Caco-2 (cell line): Measurements from ENCODE around the gene OSBPL1A. TPM values are rescaled to one million over a fixed set of nuclear protein-coding genes. Genes with fewer than 3 reads are reported as not detected.

Experiments used
- BruUV-seq: library from RNA; stranded (reverse); fragments of 400-500 nt; replicated peaks from 2 replicates; lab custom pipeline; 2021; lab: Mats Ljungman, UMichigan
- CTCF ChIA-PET: fragments of 300-600 bp; sonication (Branson Sonifier 250); formaldehyde crosslinking; loops from one replicate; lab custom pipeline; 2022; ENCODE audit warnings: antibody characterized with exemption; lab: Charles Lee
- POLR2A ChIA-PET: fragments of 300-600 bp; sonication (Branson Sonifier 250); formaldehyde crosslinking; loops from one replicate; lab custom pipeline; 2022; ENCODE audit warnings: antibody characterized with exemption; lab: Charles Lee
- DNase-seq, 2 experiments: peaks; one replicate each; pipeline versions ENCODE4 v3.0.0 to v3.0.0-alpha.2; 2020 to 2022
- H3K27me3 ChIP-seq: replicated peaks from 2 replicates; pipeline ENCODE4 v1.6.0; 2011; ENCODE audit warnings: low read length; ENCODE audit not compliant: control insufficient read depth, insufficient read depth
- H3K36me3 ChIP-seq: 2 replicates; pipeline ENCODE4 v1.5.1; 2011; ENCODE audit warnings: low read length; ENCODE audit not compliant: control insufficient read depth, insufficient read depth
- H3K4me1 ChIP-seq: fragments of 250-450 bp; sonication (Bioruptor Pico); 2 replicates; pipeline ENCODE4 v1.5.1; 2020; ENCODE audit warnings: mild to moderate bottlenecking
- H3K4me3 ChIP-seq: 2 replicates; pipeline ENCODE4 v1.5.1; 2011; ENCODE audit warnings: low read depth, mild to moderate bottlenecking, control low read depth, low read length
- H3K9me3 ChIP-seq: fragments of 250-450 bp; sonication (Bioruptor Pico); 2 replicates; pipeline ENCODE4 v1.5.1; 2020; ENCODE audit warnings: mild to moderate bottlenecking, moderate library complexity
- H3K27ac Mint-ChIP-seq: one replicate; pipeline ENCODE4 v1.8.0; 2022; ENCODE audit warnings: mixed read lengths; ENCODE audit not compliant: unreplicated experiment
- H3K27me3 Mint-ChIP-seq: one replicate; pipeline ENCODE4 v1.8.0; 2022; ENCODE audit warnings: mixed read lengths; ENCODE audit not compliant: insufficient read depth, unreplicated experiment
- H3K36me3 Mint-ChIP-seq: one replicate; pipeline ENCODE4 v1.8.0; 2022; ENCODE audit warnings: mild to moderate bottlenecking, mixed read lengths; ENCODE audit not compliant: insufficient read depth, unreplicated experiment
- H3K4me1 Mint-ChIP-seq: one replicate; pipeline ENCODE4 v1.8.0; 2022; ENCODE audit warnings: low read depth, mixed read lengths; ENCODE audit not compliant: unreplicated experiment
- H3K4me3 Mint-ChIP-seq: one replicate; pipeline ENCODE4 v1.8.0; 2022; ENCODE audit warnings: mild to moderate bottlenecking, moderate library complexity, mixed read lengths; ENCODE audit not compliant: unreplicated experiment
- H3K9me3 Mint-ChIP-seq: one replicate; pipeline ENCODE4 v1.8.0; 2022; ENCODE audit warnings: mixed read lengths; ENCODE audit not compliant: unreplicated experiment
- intact Hi-C: fragments of 100-400 bp; cut with micrococcal nuclease; formaldehyde crosslinking; loops from one replicate; pipeline ENCODE4 v1.10.0; 2022; ENCODE audit not compliant: unreplicated experiment
- total RNA-seq: library from RNA; stranded (reverse); gene quantifications from 2 replicates; pipeline ENCODE4 v1.2.3, GENCODE V29; 2022
- TF ChIP-seq, protein P1 (sequence below), 2 experiments: fragments of 200-600 bp in 1 of 2; IDR thresholded peaks; 1 replicate in 1 of 2; 2 replicates in 1 of 2; pipeline versions ENCODE4 v1.5.1 to v1.8.0; 2011 to 2022; ENCODE audit warnings: antibody characterized with exemption in 1 of 2, control low read depth in 1 of 2, inconsistent platforms in 1 of 2, low read depth in 1 of 2, low read length in 1 of 2, mild to moderate bottlenecking in 1 of 2, moderate library complexity in 1 of 2; ENCODE audit not compliant: insufficient read depth in 1 of 2, severe bottlenecking in 1 of 2, unreplicated experiment in 1 of 2

Gene OSBPL1A
- total RNA-seq, 1 experiment from 2014 or later: 15.7 TPM

DNA sequence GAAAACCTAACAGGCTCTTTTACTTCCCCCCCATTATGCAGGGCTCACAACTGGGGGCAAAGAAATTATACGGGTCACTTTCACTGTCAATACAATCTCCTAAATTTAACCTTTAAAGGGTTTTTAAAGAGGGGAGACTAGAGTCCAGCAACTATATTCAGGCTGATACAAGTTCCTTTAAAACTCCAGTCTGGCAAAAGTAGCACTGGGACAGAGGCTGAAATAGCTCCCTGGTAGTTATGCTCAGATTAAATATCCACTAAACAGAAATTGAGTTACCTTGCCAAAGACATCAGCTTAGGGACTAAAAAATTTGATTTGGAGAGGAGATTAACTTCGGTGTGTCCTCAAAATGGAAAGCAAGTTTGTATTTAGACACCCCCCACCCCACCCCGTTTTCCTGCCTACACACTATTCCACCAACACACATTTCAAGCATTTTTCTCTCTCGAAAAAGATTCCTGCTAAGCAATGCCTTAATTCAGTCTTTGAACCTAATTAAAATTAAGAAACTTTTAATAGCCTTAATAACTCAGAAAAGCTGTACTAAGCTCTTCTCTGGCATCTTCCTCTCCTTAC lies 127.2 kb downstream of the OSBPL1A start:
- no peaks in the 10 kb centered on the region for H3K4me1 ChIP-seq
- H3K27me3 Mint-ChIP-seq: no peaks in the 10 kb centered on the region
- peaks cover 6% of the 10 kb centered on the region for H3K36me3 Mint-ChIP-seq
- H3K4me1 Mint-ChIP-seq: peaks cover 11% of the 10 kb centered on the region
- H3K4me3 Mint-ChIP-seq: peak overlapping the region; percentile 83
- TF ChIP-seq, protein P1, sequence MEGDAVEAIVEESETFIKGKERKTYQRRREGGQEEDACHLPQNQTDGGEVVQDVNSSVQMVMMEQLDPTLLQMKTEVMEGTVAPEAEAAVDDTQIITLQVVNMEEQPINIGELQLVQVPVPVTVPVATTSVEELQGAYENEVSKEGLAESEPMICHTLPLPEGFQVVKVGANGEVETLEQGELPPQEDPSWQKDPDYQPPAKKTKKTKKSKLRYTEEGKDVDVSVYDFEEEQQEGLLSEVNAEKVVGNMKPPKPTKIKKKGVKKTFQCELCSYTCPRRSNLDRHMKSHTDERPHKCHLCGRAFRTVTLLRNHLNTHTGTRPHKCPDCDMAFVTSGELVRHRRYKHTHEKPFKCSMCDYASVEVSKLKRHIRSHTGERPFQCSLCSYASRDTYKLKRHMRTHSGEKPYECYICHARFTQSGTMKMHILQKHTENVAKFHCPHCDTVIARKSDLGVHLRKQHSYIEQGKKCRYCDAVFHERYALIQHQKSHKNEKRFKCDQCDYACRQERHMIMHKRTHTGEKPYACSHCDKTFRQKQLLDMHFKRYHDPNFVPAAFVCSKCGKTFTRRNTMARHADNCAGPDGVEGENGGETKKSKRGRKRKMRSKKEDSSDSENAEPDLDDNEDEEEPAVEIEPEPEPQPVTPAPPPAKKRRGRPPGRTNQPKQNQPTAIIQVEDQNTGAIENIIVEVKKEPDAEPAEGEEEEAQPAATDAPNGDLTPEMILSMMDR (IDR thresholded peaks at IDR 0.05; ENCODE audit: insufficient read depth in 1 of 2, low read depth in 1 of 2, low read length in 1 of 2, severe bottlenecking in 1 of 2, unreplicated experiment in 1 of 2): no peak
- H3K9me3 Mint-ChIP-seq: no peaks in the 10 kb centered on the region
- POLR2A ChIA-PET: no interaction called here
- intact Hi-C loops: no loop called here
- BruUV-seq: TSS peak; percentile 32
- H3K27ac Mint-ChIP-seq: peak overlapping the region; percentile 69
- H3K4me3 ChIP-seq: peak overlapping the region; percentile 63
- H3K9me3 ChIP-seq: no peaks in the 10 kb centered on the region
- no peaks in the 10 kb centered on the region for H3K36me3 ChIP-seq
- DNase-seq: no peak
- CTCF ChIA-PET: no interaction called here
- no peaks in the 10 kb centered on the region for H3K27me3 ChIP-seq

- no peaks in the 10 kb centered on the region for H3K27me3 Mint-ChIP-seq
- intact Hi-C loops: no loop called here
- no peaks in the 10 kb centered on the region for H3K36me3 ChIP-seq
- H3K4me1 Mint-ChIP-seq: peaks cover 11% of the 10 kb centered on the region
- peaks cover 6% of the 10 kb centered on the region for H3K36me3 Mint-ChIP-seq
- H3K4me1 ChIP-seq: no peaks in the 10 kb centered on the region
- peak; percentile 20 to 60 for DNase-seq
- H3K9me3 ChIP-seq: no peaks in the 10 kb centered on the region
- H3K4me3 Mint-ChIP-seq: peak overlapping the region; percentile 38
- no peaks in the 10 kb centered on the region for H3K9me3 Mint-ChIP-seq
- POLR2A ChIA-PET: no interaction called here
- TF ChIP-seq, protein P1 (IDR thresholded peaks at IDR 0.05; ENCODE audit: insufficient read depth in 1 of 2, low read depth in 1 of 2, low read length in 1 of 2, severe bottlenecking in 1 of 2, unreplicated experiment in 1 of 2): no peak
- H3K4me3 ChIP-seq: no peak overlapping the region
- TSS peak; percentile 61 for BruUV-seq
- peak overlapping the region; percentile 62 for H3K27ac Mint-ChIP-seq
- CTCF ChIA-PET: no interaction called here
- H3K27me3 ChIP-seq: no peaks in the 10 kb centered on the region
Measured at GRCh38 chr18:24268784-24269550, 128.7 kb downstream of the OSBPL1A start.

DNA sequence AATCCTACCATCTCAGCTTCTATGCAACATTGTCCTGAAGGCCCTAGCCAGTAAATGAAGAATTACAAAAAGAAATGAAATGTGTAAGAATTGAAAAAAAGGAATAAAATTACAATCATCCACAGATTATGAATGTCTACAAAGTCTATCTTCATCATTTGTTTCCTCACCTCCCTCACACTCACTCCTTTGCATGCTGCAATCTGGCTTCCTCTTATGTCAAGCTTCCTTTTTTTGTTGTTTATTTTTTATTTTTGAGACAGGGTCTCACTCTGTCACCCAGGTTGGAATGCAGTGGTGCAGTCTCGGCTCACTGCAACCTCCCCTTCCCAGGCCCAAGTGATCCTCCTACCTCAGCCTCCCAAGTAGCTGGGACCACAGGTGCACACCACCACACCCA lies 129.7 kb downstream of the OSBPL1A start:
- no peak overlapping the region for H3K4me3 ChIP-seq
- TF ChIP-seq, protein P1 (IDR thresholded peaks at IDR 0.05; ENCODE audit: insufficient read depth in 1 of 2, low read depth in 1 of 2, low read length in 1 of 2, severe bottlenecking in 1 of 2, unreplicated experiment in 1 of 2): no peak
- H3K9me3 ChIP-seq: no peaks in the 10 kb centered on the region
- Mint-ChIP-seq H3K27me3 (no peaks in the 10 kb centered on the region), H3K4me3 (no peak overlapping the region), H3K4me1 (peaks cover 11% of the 10 kb centered on the region), H3K27ac (no peak overlapping the region), H3K9me3 (no peaks in the 10 kb centered on the region), H3K36me3 (peaks cover 6% of the 10 kb centered on the region)
- no TSS peak for BruUV-seq
- H3K27me3 ChIP-seq: no peaks in the 10 kb centered on the region
- no peaks in the 10 kb centered on the region for H3K36me3 ChIP-seq
- no peak for DNase-seq
- intact Hi-C loops: no loop called here
- ChIA-PET POLR2A (no interaction called here), CTCF (no interaction called here)
- no peaks in the 10 kb centered on the region for H3K4me1 ChIP-seq
